ENCODE results near the gene NME8.

- no peak for TF ChIP-seq ZBTB7A (IDR thresholded peaks at IDR 0.05; ENCODE audit: low read depth)
- no peak for TF ChIP-seq MAX (IDR thresholded peaks at IDR 0.05)
- no peak for TF ChIP-seq TAF1 (IDR thresholded peaks at IDR 0.05; ENCODE audit: low read depth)
- no peak for TF ChIP-seq EP300 (IDR thresholded peaks at IDR 0.05; ENCODE audit: borderline replicate concordance)
- TF ChIP-seq CEBPB (IDR thresholded peaks at IDR 0.05): no peak
- no peak for TF ChIP-seq YY1 (IDR thresholded peaks at IDR 0.05; ENCODE audit: low read depth)
- no peak for TF ChIP-seq REST (IDR thresholded peaks at IDR 0.05; ENCODE audit: low read depth)
- TF ChIP-seq NFIC (IDR thresholded peaks at IDR 0.05): no peak
These were observed 25.5 kb upstream of the NME8 start for GRCh38 chr7:37822946-37823345.

Data from Ishikawa (cell line).